ENCODE results near the gene TRMT112. TPM values are rescaled to one million over a fixed set of nuclear protein-coding genes. Genes with fewer than 3 reads are reported as not detected.

The TRMT112 gene
- total RNA-seq, 4 donors from 2014 or later, result 202 to 248 (median 211) TPM

GRCh38 chr11:64358536-64358906 is 41.2 kb upstream of the TRMT112 start:
- intact Hi-C loops (cut with DNase I), result no loop called here
- Histone ChIP-seq H3K4me1 (peaks cover 28 to 54% (median 34%) of the 10 kb centered on the region in 3 donors), H3K36me3 (peaks cover 11 to 36% (median 21%) of the 10 kb centered on the region in 3 donors), H3K27me3 (no peaks in the 10 kb centered on the region), H3K27ac (peak overlapping the region; percentile 89 to 93 (median 90)), H3K9me3 (no peaks in the 10 kb centered on the region), H3K4me3 (peak overlapping the region; percentile 67 to 97 (median 88))
- DNase-seq, result no peak
- TF ChIP-seq POLR2A (IDR thresholded peaks at IDR 0.05) (no peak), CTCF (IDR thresholded peaks at IDR 0.05) (no peak)
- WGBS, 2 donors, result no CpG with 5 or more reads among the region's 7 CpGs

GRCh38 chr11:64357904-64358535 is 40.7 kb upstream of the TRMT112 start:
- Histone ChIP-seq H3K27ac (peak overlapping the region; percentile 89 to 93 (median 90)), H3K9me3 (no peaks in the 10 kb centered on the region), H3K36me3 (peaks cover 10 to 31% (median 16%) of the 10 kb centered on the region in 3 donors), H3K4me1 (peaks cover 28 to 54% (median 34%) of the 10 kb centered on the region in 3 donors), H3K27me3 (no peaks in the 10 kb centered on the region), H3K4me3 (peak overlapping the region; percentile 67 to 97 (median 88))
- DNase-seq, result no peak
- intact Hi-C loops (cut with DNase I), result no loop called here
- WGBS, 2 donors, result 0% methylated on average over 1 of the region's 13 CpGs
- no peak for TF ChIP-seq CTCF (IDR thresholded peaks at IDR 0.05)
- no peak for TF ChIP-seq POLR2A (IDR thresholded peaks at IDR 0.05)

GRCh38 chr11:64357446-64357845 is 40.1 kb upstream of the TRMT112 start:
- TF ChIP-seq CTCF (IDR thresholded peaks at IDR 0.05) (no peak), POLR2A (IDR thresholded peaks at IDR 0.05) (no peak)
- intact Hi-C loops (cut with DNase I), result no loop called here
- peak overlapping the region in 3 of 4 donors; percentile 89 to 93 (median 90) for H3K27ac ChIP-seq
- peaks cover 8 to 25% (median 12%) of the 10 kb centered on the region in 3 donors for H3K36me3 ChIP-seq
- no peaks in the 10 kb centered on the region for H3K9me3 ChIP-seq
- no peaks in the 10 kb centered on the region for H3K27me3 ChIP-seq
- H3K4me1 ChIP-seq, result peaks cover 28 to 54% (median 34%) of the 10 kb centered on the region in 3 donors
- no peak overlapping the region for H3K4me3 ChIP-seq
- DNase-seq, result no peak
- no CpG with 5 or more reads among the region's 6 CpGs for WGBS, 2 donors

- Histone ChIP-seq H3K27ac (peak overlapping the region in 1 of 4 donors; percentile 93), H3K4me1 (peaks cover 28 to 54% (median 34%) of the 10 kb centered on the region in 3 donors)
- 79 to 82% methylated on average over 10 to 14 of the region's 25 CpGs for WGBS, 2 donors
Measured at GRCh38 chr11:64356498-64357411, 39.4 kb upstream of the TRMT112 start.

More at GRCh38 chr11:64356498-64357411, 39.4 kb upstream of the TRMT112 start:
- DNase-seq, result no peak
- no peak overlapping the region for H3K4me3 ChIP-seq
- TF ChIP-seq POLR2A (IDR thresholded peaks at IDR 0.05), result no peak
- peak in 2 of 6 experiments; percentile 22 to 38 for TF ChIP-seq CTCF (IDR thresholded peaks at IDR 0.05)
- peaks cover 7 to 18% (median 9%) of the 10 kb centered on the region in 3 donors for H3K36me3 ChIP-seq
- no peaks in the 10 kb centered on the region for H3K27me3 ChIP-seq
- H3K9me3 ChIP-seq, result no peaks in the 10 kb centered on the region
- intact Hi-C loops (cut with DNase I), result no loop called here
